ENCODE results near the gene CXXC5. TPM values are rescaled to one million over a fixed set of nuclear protein-coding genes. Genes with fewer than 3 reads are reported as not detected.
A peak's percentile ranks its signal among the peaks of the same experiment; 100 is the strongest.
"Not testable (repeated sequence)": the region's sequence is repeated elsewhere in the genome, so short reads cannot be mapped to it uniquely, and the experiment has no call there.

Gene CXXC5
- total RNA-seq, result 100 to 1,000 TPM in 1 of 5 donors, 10 to 100 TPM in 4; 25.9 to 101 (median 32.7) TPM
- polyA plus RNA-seq, result 10 to 100 TPM; 18.3 to 26.3 (median 22.2) TPM
- long read RNA-seq, donor 1, transcript CXXC5-201 (3 exons, 2,658 nt), result major isoform, 6 of 9 reads
- long read RNA-seq, donor 1, partial matches to known transcripts, result 0 of 9 reads
- long read RNA-seq, donor 1, other reads (novel, unspliced or antisense), result 0 of 9 reads
- long read RNA-seq, donor 2, transcript CXXC5-201 (3 exons, 2,658 nt), result major isoform, 14 of 17 reads
- long read RNA-seq, donor 2, partial matches to known transcripts, result 0 of 17 reads
- long read RNA-seq, donor 2, other reads (novel, unspliced or antisense), result 0 of 17 reads
- long read RNA-seq, donor 3, transcript CXXC5-201 (3 exons, 2,658 nt), result major isoform, 8 of 13 reads
- long read RNA-seq, donor 3, partial matches to known transcripts, result 0 of 13 reads
- long read RNA-seq, donor 3, other reads (novel, unspliced or antisense), result 0 of 13 reads
- long read RNA-seq, donor 4, partial matches to known transcripts, result 0 of 1 reads
- long read RNA-seq, donor 4, other reads (novel, unspliced or antisense), result 0 of 1 reads
- long read RNA-seq, donor 5, transcript CXXC5-201 (3 exons, 2,658 nt), result major isoform, 5 of 12 reads
- long read RNA-seq, donor 5, partial matches to known transcripts, result 6 of 12 reads
- long read RNA-seq, donor 5, other reads (novel, unspliced or antisense), result 0 of 12 reads
- long read RNA-seq, donor 6, transcript CXXC5-201 (3 exons, 2,658 nt), result major isoform, 18 of 34 reads
- long read RNA-seq, donor 6, partial matches to known transcripts, result 9 of 34 reads
- long read RNA-seq, donor 6, other reads (novel, unspliced or antisense), result 0 of 34 reads
- long read RNA-seq, donor 7, transcript CXXC5-201 (3 exons, 2,658 nt), result major isoform, 16 of 29 reads
- long read RNA-seq, donor 7, partial matches to known transcripts, result 9 of 29 reads
- long read RNA-seq, donor 7, other reads (novel, unspliced or antisense), result 0 of 29 reads
- long read RNA-seq, donor 8, transcript CXXC5-201 (3 exons, 2,658 nt), result major isoform, 6 of 7 reads
- long read RNA-seq, donor 8, partial matches to known transcripts, result 0 of 7 reads
- long read RNA-seq, donor 8, other reads (novel, unspliced or antisense), result 0 of 7 reads
- long read RNA-seq, donor 9, transcript CXXC5-206 (2 exons, 777 nt), result major isoform, 5 of 21 reads
- long read RNA-seq, donor 9, transcript CXXC5-201 (3 exons, 2,658 nt), result major isoform, 5 of 21 reads
- long read RNA-seq, donor 9, partial matches to known transcripts, result 10 of 21 reads
- long read RNA-seq, donor 9, other reads (novel, unspliced or antisense), result 0 of 21 reads
- long read RNA-seq, donor 10, partial matches to known transcripts, result 0 of 5 reads
- long read RNA-seq, donor 10, other reads (novel, unspliced or antisense), result 0 of 5 reads

GRCh38 chr5:139648205-139649081 lies at the start of gene CXXC5:
CXXC5 (plus strand) TSS chr5:139648349; CDS start chr5:139680524, 32,175 bp downstream.
- Histone ChIP-seq H3K9me3 (no peaks in the 10 kb centered on the region), H3K4me3 (peak within 1 kb of the TSS; percentile 63 to 95 (median 84)), H3K27me3 (peaks cover 0 to 45% (median 0%) of the 10 kb centered on the region in 3 donors), H3K36me3 (no peaks in the 10 kb centered on the region), H3K4me1 (peaks cover 49 to 74% (median 68%) of the 10 kb centered on the region in 4 donors), H3K27ac (peak within 1 kb of the TSS; percentile 90 to 95 (median 94))
- intact Hi-C loops (cut with DNase I; ENCODE audit: low total_unique reads), result no loop called here
- DNase-seq, result peak; percentile 87 to 96
- peak; percentile 49 to 81 (median 74) for TF ChIP-seq POLR2AphosphoS5 (IDR thresholded peaks at IDR 0.05)
- TF ChIP-seq EP300 (IDR thresholded peaks at IDR 0.05), result no peak
- 0 to 1% (median 0%) methylated on average over 18 to 100 of the region's 106 CpGs for WGBS, 5 donors

GRCh38 chr5:139598601-139598965 lies 49.6 kb upstream of the CXXC5 start:
- Histone ChIP-seq H3K4me1 (peaks cover 7 to 26% (median 19%) of the 10 kb centered on the region in 4 donors), H3K36me3 (peaks cover 25 to 36% (median 33%) of the 10 kb centered on the region in 4 donors)
- H3K4me3 ChIP-seq; intact Hi-C loops (cut with DNase I; ENCODE audit: low total_unique reads); H3K9me3 ChIP-seq; H3K27ac ChIP-seq; H3K27me3 ChIP-seq; DNase-seq: not testable (repeated sequence)
- 95 to 99% (median 96%) methylated on average over 5 of the region's 5 CpGs for WGBS, 5 donors

- TF ChIP-seq EP300 (IDR thresholded peaks at IDR 0.05) (no peak), POLR2A (IDR thresholded peaks at IDR 0.05) (no peak), CTCF (IDR thresholded peaks at IDR 0.05) (no peak), POLR2AphosphoS5 (IDR thresholded peaks at IDR 0.05) (no peak)
- no peak overlapping the region for H3K4me3 ChIP-seq
- intact Hi-C loops (cut with DNase I; ENCODE audit: low total_unique reads), result no loop called here
- 87 to 95% (median 91%) methylated on average over 7 of the region's 7 CpGs for WGBS, 5 donors
- peaks cover 0 to 12% (median 5%) of the 10 kb centered on the region in 4 donors for H3K4me1 ChIP-seq
- H3K27me3 ChIP-seq, result no peaks in the 10 kb centered on the region
- peaks cover 27 to 51% (median 43%) of the 10 kb centered on the region in 4 donors for H3K36me3 ChIP-seq
- no peak overlapping the region for H3K27ac ChIP-seq
- DNase-seq, result no peak
- H3K9me3 ChIP-seq, result no peaks in the 10 kb centered on the region
Measured at GRCh38 chr5:139600336-139600949, 47.7 kb upstream of the CXXC5 start.

GRCh38 chr5:139601429-139601828 lies 46.7 kb upstream of the CXXC5 start:
- WGBS, 5 donors, result 88 to 95% (median 94%) methylated on average over 12 of the region's 12 CpGs
- H3K4me1 ChIP-seq, result peaks cover 0 to 12% (median 5%) of the 10 kb centered on the region in 4 donors
- no peaks in the 10 kb centered on the region for H3K9me3 ChIP-seq
- no peaks in the 10 kb centered on the region for H3K27me3 ChIP-seq
- no peak overlapping the region for H3K4me3 ChIP-seq
- DNase-seq, result no peak
- peaks cover 27 to 59% (median 52%) of the 10 kb centered on the region in 4 donors for H3K36me3 ChIP-seq
- intact Hi-C loops (cut with DNase I; ENCODE audit: low total_unique reads), result no loop called here
- TF ChIP-seq EP300 (IDR thresholded peaks at IDR 0.05) (no peak), POLR2A (IDR thresholded peaks at IDR 0.05) (no peak), CTCF (IDR thresholded peaks at IDR 0.05) (no peak), POLR2AphosphoS5 (IDR thresholded peaks at IDR 0.05) (no peak)
- no peak overlapping the region for H3K27ac ChIP-seq

GRCh38 chr5:139601948-139602347 lies 46.2 kb upstream of the CXXC5 start:
- H3K27ac ChIP-seq; H3K27me3 ChIP-seq; intact Hi-C loops (cut with DNase I; ENCODE audit: low total_unique reads); DNase-seq; H3K4me3 ChIP-seq; H3K9me3 ChIP-seq: not testable (repeated sequence)
- peaks cover 0 to 17% (median 4%) of the 10 kb centered on the region in 4 donors for H3K4me1 ChIP-seq
- WGBS, 5 donors, result 90 to 93% (median 92%) methylated on average over 9 of the region's 9 CpGs
- H3K36me3 ChIP-seq, result peaks cover 27 to 63% (median 52%) of the 10 kb centered on the region in 4 donors
